Measurements from ENCODE around the gene NIPAL4. TPM values are rescaled to one million over a fixed set of nuclear protein-coding genes. Genes with fewer than 3 reads are reported as not detected.
"Not testable (repeated sequence)": the region's sequence is repeated elsewhere in the genome, so short reads cannot be mapped to it uniquely, and the experiment has no call there.

The NIPAL4 gene
- total RNA-seq, 1 experiment from 2014 or later = 0.24 TPM

GRCh38 chr5:157481666-157482065, 21.7 kb downstream of the NIPAL4 start:
- intact Hi-C loops (cut with micrococcal nuclease; ENCODE audit: unreplicated experiment) = no loop called here
- CTCF ChIA-PET = no interaction called here
- BruUV-seq (replicated peaks) = no TSS peak

GRCh38 chr5:157482702-157483101, 22.7 kb downstream of the NIPAL4 start:
- H3K27me3 ChIP-seq (ENCODE audit: insufficient read depth, low read depth); H4K20me1 ChIP-seq (ENCODE audit: insufficient read depth); DNase-seq; POLR2A ChIA-PET (ENCODE audit: unreplicated experiment); H3K4me3 ChIP-seq; H2AFZ ChIP-seq; H3K36me3 ChIP-seq (ENCODE audit: low read depth); intact Hi-C loops (cut with micrococcal nuclease; ENCODE audit: unreplicated experiment); BruUV-seq (replicated peaks); H3K27ac ChIP-seq; CTCF ChIA-PET; H3K9me3 ChIP-seq (ENCODE audit: insufficient read depth, low read depth); H3K9me2 ChIP-seq (ENCODE audit: insufficient read depth); H3K79me2 ChIP-seq (ENCODE audit: low read depth); H3K4me2 ChIP-seq: not testable (repeated sequence)
- peaks cover 26% of the 10 kb centered on the region for H3K4me1 ChIP-seq (replicated peaks; ENCODE audit: insufficient read depth)
- H3F3A ChIP-seq (ENCODE audit: insufficient read depth, low read depth) = peaks cover 22% of the 10 kb centered on the region; the same call in 1 of the 2 replicates

More at GRCh38 chr5:157481666-157482065, 21.7 kb downstream of the NIPAL4 start:
- POLR2A ChIA-PET (ENCODE audit: unreplicated experiment) = no interaction called here
- no peak overlapping the region for H2AFZ ChIP-seq
- H3K27me3 ChIP-seq (ENCODE audit: insufficient read depth, low read depth) = no peaks in the 10 kb centered on the region
- H3K9me3 ChIP-seq (ENCODE audit: insufficient read depth, low read depth) = no peaks in the 10 kb centered on the region
- peaks cover 22% of the 10 kb centered on the region; the same call in 1 of the 2 replicates for H3F3A ChIP-seq (ENCODE audit: insufficient read depth, low read depth)
- TF ChIP-seq EZH2 (IDR thresholded peaks at IDR 0.05; ENCODE audit: low read depth) (no peak), CTCF (conservative IDR thresholded peaks at IDR 0.05) (no peak)
- no peak overlapping the region for H3K27ac ChIP-seq
- peaks cover 26% of the 10 kb centered on the region for H3K4me1 ChIP-seq (replicated peaks; ENCODE audit: insufficient read depth)
- H3K4me2 ChIP-seq = no peak overlapping the region
- no peaks in the 10 kb centered on the region for H3K79me2 ChIP-seq (ENCODE audit: low read depth)
- H4K20me1 ChIP-seq (ENCODE audit: insufficient read depth) = no peaks in the 10 kb centered on the region
- no peak for DNase-seq
- peaks cover 8% of the 10 kb centered on the region; the same call in 1 of the 2 replicates for H3K36me3 ChIP-seq (ENCODE audit: low read depth)
- no peak overlapping the region for H3K4me3 ChIP-seq
- H3K9me2 ChIP-seq (ENCODE audit: insufficient read depth) = no peaks in the 10 kb centered on the region

- POLR2A ChIA-PET (ENCODE audit: unreplicated experiment) = no interaction called here
- H3K9me3 ChIP-seq (ENCODE audit: insufficient read depth, low read depth) = no peaks in the 10 kb centered on the region
- no peak for DNase-seq
- no TSS peak for BruUV-seq (replicated peaks)
- H3K4me3 ChIP-seq = no peak overlapping the region
- H3K4me2 ChIP-seq = no peak overlapping the region
- H3K4me1 ChIP-seq (replicated peaks; ENCODE audit: insufficient read depth) = peaks cover 8% of the 10 kb centered on the region
- peaks cover 5% of the 10 kb centered on the region; the same call in 1 of the 2 replicates for H3F3A ChIP-seq (ENCODE audit: insufficient read depth, low read depth)
- no peaks in the 10 kb centered on the region for H3K9me2 ChIP-seq (ENCODE audit: insufficient read depth)
- H3K27me3 ChIP-seq (ENCODE audit: insufficient read depth, low read depth) = no peaks in the 10 kb centered on the region
- no peak overlapping the region for H2AFZ ChIP-seq
- TF ChIP-seq EZH2 (IDR thresholded peaks at IDR 0.05; ENCODE audit: low read depth) (no peak), CTCF (conservative IDR thresholded peaks at IDR 0.05) (no peak)
- H3K79me2 ChIP-seq (ENCODE audit: low read depth) = no peaks in the 10 kb centered on the region
- H4K20me1 ChIP-seq (ENCODE audit: insufficient read depth) = no peaks in the 10 kb centered on the region
- H3K36me3 ChIP-seq (ENCODE audit: low read depth) = peaks cover 8% of the 10 kb centered on the region; the same call in 1 of the 2 replicates
- CTCF ChIA-PET = no interaction called here
- H3K27ac ChIP-seq = no peak overlapping the region
- intact Hi-C loops (cut with micrococcal nuclease; ENCODE audit: unreplicated experiment) = no loop called here
These were observed 24.8 kb downstream of the NIPAL4 start for GRCh38 chr5:157484768-157485167.

DNA sequence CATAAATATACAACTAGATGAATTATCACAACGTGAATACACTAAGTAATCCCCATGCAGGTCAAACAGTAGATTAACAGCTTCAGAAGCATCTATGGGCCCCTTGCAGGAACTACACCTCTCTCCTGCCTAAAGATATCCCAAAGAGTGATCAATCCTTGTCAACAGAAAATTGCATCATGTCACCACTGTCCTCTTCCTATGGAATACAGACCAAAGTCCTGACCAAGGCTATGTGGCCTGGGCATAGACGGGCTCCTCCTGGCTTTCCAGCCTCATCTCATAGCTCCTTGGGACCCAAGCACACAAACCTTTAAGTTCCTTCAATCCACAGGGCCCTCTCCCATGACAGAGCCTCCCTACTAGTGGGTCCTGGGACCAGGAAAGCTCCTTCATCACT, 25.3 kb downstream of the NIPAL4 start:
- Histone ChIP-seq H4K20me1 (ENCODE audit: insufficient read depth) (no peaks in the 10 kb centered on the region), H3K4me3 (no peak overlapping the region), H3K4me2 (no peak overlapping the region), H3K9me3 (ENCODE audit: insufficient read depth, low read depth) (no peaks in the 10 kb centered on the region), H3K79me2 (ENCODE audit: low read depth) (no peaks in the 10 kb centered on the region), H3K36me3 (ENCODE audit: low read depth) (peaks cover 8% of the 10 kb centered on the region; the same call in 1 of the 2 replicates), H3F3A (ENCODE audit: insufficient read depth, low read depth) (no peaks in the 10 kb centered on the region), H3K9me2 (ENCODE audit: insufficient read depth) (no peaks in the 10 kb centered on the region), H3K27me3 (ENCODE audit: insufficient read depth, low read depth) (no peaks in the 10 kb centered on the region), H2AFZ (no peak overlapping the region), H3K27ac (no peak overlapping the region), H3K4me1 (replicated peaks; ENCODE audit: insufficient read depth) (0 out of 2 replicates have a peak, but pooled peaks cover 2% of the 10 kb centered on the region)
- DNase-seq = no peak
- intact Hi-C loops (cut with micrococcal nuclease; ENCODE audit: unreplicated experiment) = no loop called here
- ChIA-PET POLR2A (ENCODE audit: unreplicated experiment) (interaction anchor here (0.6 kb wide), 1 partner anchor 246 kb away, joined by 3 read pairs; no protein-coding TSS in a partner anchor), CTCF (no interaction called here)
- no TSS peak for BruUV-seq (replicated peaks)
- no peak for TF ChIP-seq EZH2 (IDR thresholded peaks at IDR 0.05; ENCODE audit: low read depth)
- TF ChIP-seq CTCF (conservative IDR thresholded peaks at IDR 0.05) = no peak

Data from PC-9 (cell line).